Small intestine (tissue), 7 donors: ENCODE measurements around the gene TRIO. TPM values are rescaled to one million over a fixed set of nuclear protein-coding genes. Genes with fewer than 3 reads are reported as not detected.
"Not testable (repeated sequence)": the region's sequence is repeated elsewhere in the genome, so short reads cannot be mapped to it uniquely, and the experiment has no call there.

ENCODE experiments used
- DNase-seq, 2 donors: peaks; one replicate each; pipeline versions ENCODE4 v3.0.0 to v3.0.0-alpha.2; 2013
- FAIRE-seq: peaks from 2 replicates; lab custom pipeline; 2012; peaks lifted over from hg19 to GRCh38; lab: Jason Lieb, UNC
- H3K27ac ChIP-seq, 3 donors: one replicate each; pipeline ENCODE4 v1.5.1; 2013; ENCODE audit warnings: low read length in 2 of 3, mild to moderate bottlenecking in 2 of 3, control low read depth in 1 of 3, inconsistent platforms in 1 of 3, low read depth in 1 of 3, moderate library complexity in 1 of 3
- H3K27me3 ChIP-seq, 3 donors: one replicate each; pipeline ENCODE4 v1.6.1; 2013; ENCODE audit warnings: low read length in 3 of 3, inconsistent platforms in 1 of 3; ENCODE audit not compliant: control insufficient read depth in 3 of 3, insufficient read depth in 3 of 3
- H3K36me3 ChIP-seq, 3 donors: one replicate each; pipeline ENCODE4 v1.6.1; 2013; ENCODE audit warnings: low read length in 3 of 3, inconsistent platforms in 1 of 3, low read depth in 1 of 3, mild to moderate bottlenecking in 1 of 3, moderate library complexity in 1 of 3; ENCODE audit not compliant: control insufficient read depth in 3 of 3, insufficient read depth in 2 of 3
- H3K4me1 ChIP-seq, 3 donors: one replicate each; pipeline ENCODE4 v1.6.1; 2013; ENCODE audit warnings: low read length in 2 of 3, inconsistent platforms in 1 of 3, low read depth in 1 of 3, mild to moderate bottlenecking in 1 of 3, moderate library complexity in 1 of 3; ENCODE audit not compliant: control insufficient read depth in 3 of 3, insufficient read depth in 2 of 3
- H3K4me3 ChIP-seq, 3 donors: one replicate each; pipeline ENCODE4 v1.5.1; 2013; ENCODE audit warnings: low read length in 3 of 3, control low read depth in 1 of 3, inconsistent platforms in 1 of 3, low read depth in 1 of 3, mild to moderate bottlenecking in 1 of 3, moderate library complexity in 1 of 3
- H3K9me3 ChIP-seq, 2 donors: one replicate each; pipeline ENCODE4 v1.6.1; 2013; ENCODE audit warnings: low read depth in 1 of 2, low read length in 1 of 2; ENCODE audit not compliant: control insufficient read depth in 2 of 2, insufficient read depth in 1 of 2
- WGBS, 3 donors: extraction: QIAGEN DNeasy Blood & Tissue Kit; methylation state at CpG; one replicate each; pipeline ENCODE4 v1.1.7; 2013; 5-methylcytosine and 5-hydroxymethylcytosine counted together
- polyA plus RNA-seq, 4 donors: library from polyadenylated mRNA; stranded (reverse) in 3 of 4; unstranded in 1 of 4; fragments of 200-250 nt in 3 of 4; fragments of 120-200 nt in 1 of 4; gene quantifications; one replicate each; pipeline versions ENCODE4 v1.2.1 to v1.2.3, GENCODE V29; 2013
- donor health status: healthy with polysubstance abuse.
- donor health status: control.
- donor health status: control.
- donor health status: Bipolar disorder and iron deficiency.
- donor health status: healthy.

Gene TRIO
- polyA plus RNA-seq, 4 donors: 13.2 to 50.8 (median 23.3) TPM

- no peaks in the 10 kb centered on the region for H3K36me3 ChIP-seq
- H3K9me3 ChIP-seq: no peaks in the 10 kb centered on the region
- no peak overlapping the region for H3K4me3 ChIP-seq
- peak in 1 of 2 donors; percentile 31 for DNase-seq
- peaks cover 0 to 26% (median 22%) of the 10 kb centered on the region in 3 donors for H3K4me1 ChIP-seq
- H3K27ac ChIP-seq: no peak overlapping the region
- WGBS, 3 donors: 59 to 86% (median 78%) methylated on average over 6 of the region's 6 CpGs
- H3K27me3 ChIP-seq: no peaks in the 10 kb centered on the region
- FAIRE-seq: no peak
These were observed 59.3 kb downstream of the TRIO start for GRCh38 chr5:14202462-14202861.

- H3K4me1 ChIP-seq: peaks cover 0 to 35% (median 25%) of the 10 kb centered on the region in 3 donors
- 42 to 57% (median 43%) methylated on average over 6 of the region's 6 CpGs for WGBS, 3 donors
- no peak for DNase-seq
These were observed 61.0 kb downstream of the TRIO start for GRCh38 chr5:14204011-14204670.

GRCh38 chr5:14204785-14205321 is 61.7 kb downstream of the TRIO start:
- peak; percentile 75 to 86 for DNase-seq
- Histone ChIP-seq H3K9me3 (no peaks in the 10 kb centered on the region), H3K4me1 (peaks cover 0 to 37% (median 31%) of the 10 kb centered on the region in 3 donors), H3K36me3 (no peaks in the 10 kb centered on the region), H3K4me3 (no peak overlapping the region), H3K27ac (peak overlapping the region; percentile 38 to 80 (median 63)), H3K27me3 (no peaks in the 10 kb centered on the region)
- WGBS, 3 donors: 6 to 10% (median 9%) methylated on average over 9 of the region's 9 CpGs
- no peak for FAIRE-seq

More at GRCh38 chr5:14204011-14204670, 61.0 kb downstream of the TRIO start:
- no peak for FAIRE-seq
- peak overlapping the region in 2 of 3 donors; percentile 63 to 80 for H3K27ac ChIP-seq
- H3K36me3 ChIP-seq: no peaks in the 10 kb centered on the region
- no peak overlapping the region for H3K4me3 ChIP-seq
- no peaks in the 10 kb centered on the region for H3K27me3 ChIP-seq
- no peaks in the 10 kb centered on the region for H3K9me3 ChIP-seq

- Histone ChIP-seq H3K4me3 (no peak overlapping the region), H3K36me3 (no peaks in the 10 kb centered on the region), H3K9me3 (no peaks in the 10 kb centered on the region), H3K27ac (peak overlapping the region in 2 of 3 donors; percentile 63 to 76), H3K27me3 (no peaks in the 10 kb centered on the region), H3K4me1 (peaks cover 0 to 45% (median 31%) of the 10 kb centered on the region in 3 donors)
- peak in 1 of 2 donors; percentile 48 for DNase-seq
- WGBS, 3 donors: 47 to 60% (median 55%) methylated on average over 11 of the region's 11 CpGs
- FAIRE-seq: no peak
These were observed 63.0 kb downstream of the TRIO start for GRCh38 chr5:14206028-14206725.

- not testable (repeated sequence) for H3K4me3 ChIP-seq, H3K36me3 ChIP-seq, H3K27me3 ChIP-seq, H3K9me3 ChIP-seq, FAIRE-seq
- Histone ChIP-seq H3K27ac (peak overlapping the region in 1 of 3 donors; percentile 90), H3K4me1 (peaks cover 0 to 52% (median 32%) of the 10 kb centered on the region in 3 donors)
- WGBS, 3 donors: 10 to 58% (median 49%) methylated on average over 2 to 3 of the region's 3 CpGs
- peak in 1 of 2 donors; percentile 83 for DNase-seq
These were observed 64.3 kb downstream of the TRIO start for GRCh38 chr5:14207428-14207827.

GRCh38 chr5:14208071-14209021 is 65.2 kb downstream of the TRIO start:
- DNase-seq (peak; percentile 51 to 54), FAIRE-seq (no peak)
- peaks cover 0 to 54% (median 34%) of the 10 kb centered on the region in 3 donors for H3K4me1 ChIP-seq
- no peaks in the 10 kb centered on the region for H3K9me3 ChIP-seq
- 48 to 61% (median 58%) methylated on average over 8 of the region's 8 CpGs for WGBS, 3 donors
- no peaks in the 10 kb centered on the region for H3K27me3 ChIP-seq
- peak overlapping the region in 2 of 3 donors; percentile 41 to 87 for H3K27ac ChIP-seq
- no peak overlapping the region for H3K4me3 ChIP-seq
- no peaks in the 10 kb centered on the region for H3K36me3 ChIP-seq

GRCh38 chr5:14209222-14209822 is 66.2 kb downstream of the TRIO start:
- H3K27ac ChIP-seq: peak overlapping the region in 2 of 3 donors; percentile 41 to 66
- H3K4me3 ChIP-seq: no peak overlapping the region
- H3K27me3 ChIP-seq: no peaks in the 10 kb centered on the region
- no peaks in the 10 kb centered on the region for H3K9me3 ChIP-seq
- peaks cover 0 to 60% (median 31%) of the 10 kb centered on the region in 3 donors for H3K4me1 ChIP-seq
- DNase-seq (no peak), FAIRE-seq (no peak)
- 72 to 87% (median 82%) methylated on average over 9 of the region's 9 CpGs for WGBS, 3 donors
- no peaks in the 10 kb centered on the region for H3K36me3 ChIP-seq
